Stimulated activated CD4-positive, alpha-beta T cell treated with anti-CD3 and anti-CD28 coated beads, TNF-alpha, amount 100 ng/mL, for 1 hour (primary cell): ENCODE measurements around the gene ARMH1.

Experiments
- DNase-seq, 3 donors: peaks; one replicate each; pipeline ENCODE4 v3.0.0-alpha.2; 2020; ENCODE audit warnings: low read depth in 3 of 3, low spot score in 1 of 3

The ARMH1 gene

GRCh38 chr1:44644806-44645205 is 29.7 kb upstream of the ARMH1 start:
- no peak for DNase-seq

GRCh38 chr1:44645476-44646244 is 28.9 kb upstream of the ARMH1 start:
- no peak for DNase-seq

GRCh38 chr1:44646261-44647110 is 28.0 kb upstream of the ARMH1 start:
- DNase-seq = no peak

GRCh38 chr1:44647896-44648295 is 26.6 kb upstream of the ARMH1 start:
- DNase-seq = no peak

- DNase-seq = no peak
Measured at GRCh38 chr1:44648529-44649250, 25.8 kb upstream of the ARMH1 start.

GRCh38 chr1:44649788-44650158 is 24.7 kb upstream of the ARMH1 start:
- no peak for DNase-seq

- DNase-seq = no peak
Measured at GRCh38 chr1:44650159-44650831, 24.2 kb upstream of the ARMH1 start.

GRCh38 chr1:44651069-44651468 is 23.4 kb upstream of the ARMH1 start:
- DNase-seq = no peak

- peak; percentile 31 to 66 (median 56) for DNase-seq
Measured at GRCh38 chr1:44652445-44653106, 21.9 kb upstream of the ARMH1 start.

GRCh38 chr1:44653107-44653964 is 21.2 kb upstream of the ARMH1 start:
- no peak for DNase-seq

- no peak for DNase-seq
Measured at GRCh38 chr1:44654621-44655187, 19.8 kb upstream of the ARMH1 start.

- no peak for DNase-seq
Measured at GRCh38 chr1:44655609-44656008, 18.9 kb upstream of the ARMH1 start.

- DNase-seq = no peak
Measured at GRCh38 chr1:44659566-44659965, 14.9 kb upstream of the ARMH1 start.

GRCh38 chr1:44660176-44660575 is 14.3 kb upstream of the ARMH1 start:
- no peak for DNase-seq

- no peak for DNase-seq
Measured at GRCh38 chr1:44661781-44662682, 12.5 kb upstream of the ARMH1 start.

- no peak for DNase-seq
Measured at GRCh38 chr1:44662683-44663030, 11.9 kb upstream of the ARMH1 start.

- DNase-seq = no peak
Measured at GRCh38 chr1:44663417-44663816, 11.1 kb upstream of the ARMH1 start.

GRCh38 chr1:44664730-44665370 is 9.7 kb upstream of the ARMH1 start:
- DNase-seq = peak in 1 of 3 donors; percentile 26
